ENCODE data around the gene CTNNA1. TPM values are rescaled to one million over a fixed set of nuclear protein-coding genes. Genes with fewer than 3 reads are reported as not detected.

Gene CTNNA1
- total RNA-seq, 2 donors from 2014 or later, result 13.7 to 20.9 TPM

GRCh38 chr5:138955013-138955660 is 201.9 kb downstream of the CTNNA1 start:
- Mint-ChIP-seq H3K4me1 (peaks cover 18% of the 10 kb centered on the region), H3K27ac (peak overlapping the region; percentile 41), H3K36me3 (ENCODE audit: low read depth) (peaks cover 2% of the 10 kb centered on the region), H3K4me3 (no peak overlapping the region), H3K27me3 (no peaks in the 10 kb centered on the region)
- ATAC-seq (no peak), DNase-seq (no peak)
- no peaks in the 10 kb centered on the region for H3K9me3 ChIP-seq (ENCODE audit: control insufficient read depth, low read length, poor library complexity, severe bottlenecking)

- Mint-ChIP-seq H3K4me3 (no peak overlapping the region), H3K27me3 (no peaks in the 10 kb centered on the region), H3K36me3 (ENCODE audit: low read depth) (peaks cover 2% of the 10 kb centered on the region), H3K4me1 (peaks cover 18% of the 10 kb centered on the region), H3K27ac (peak overlapping the region; percentile 41)
- DNase-seq, result no peak
- ATAC-seq, result no peak
- H3K9me3 ChIP-seq (ENCODE audit: control insufficient read depth, low read length, poor library complexity, severe bottlenecking), result no peaks in the 10 kb centered on the region
Observed at GRCh38 chr5:138955671-138956295, 202.6 kb downstream of the CTNNA1 start.

GRCh38 chr5:138956801-138957200 is 203.6 kb downstream of the CTNNA1 start:
- DNase-seq (no peak), ATAC-seq (no peak)
- no peak overlapping the region for H3K4me3 Mint-ChIP-seq
- no peaks in the 10 kb centered on the region for H3K36me3 Mint-ChIP-seq (ENCODE audit: low read depth)
- no peaks in the 10 kb centered on the region for H3K27me3 Mint-ChIP-seq
- no peak overlapping the region for H3K27ac Mint-ChIP-seq
- peaks cover 18% of the 10 kb centered on the region for H3K4me1 Mint-ChIP-seq
- H3K9me3 ChIP-seq (ENCODE audit: control insufficient read depth, low read length, poor library complexity, severe bottlenecking), result no peaks in the 10 kb centered on the region

GRCh38 chr5:138960145-138960692 is 207.0 kb downstream of the CTNNA1 start:
- DNase-seq (no peak), ATAC-seq (no peak)
- H3K27me3 Mint-ChIP-seq, result no peaks in the 10 kb centered on the region
- peaks cover 2% of the 10 kb centered on the region for H3K9me3 ChIP-seq (ENCODE audit: control insufficient read depth, low read length, poor library complexity, severe bottlenecking)
- H3K36me3 Mint-ChIP-seq (ENCODE audit: low read depth), result no peaks in the 10 kb centered on the region
- H3K4me3 Mint-ChIP-seq, result no peak overlapping the region
- peaks cover 5% of the 10 kb centered on the region for H3K4me1 Mint-ChIP-seq
- H3K27ac Mint-ChIP-seq, result no peak overlapping the region

- H3K9me3 ChIP-seq (ENCODE audit: control insufficient read depth, low read length, poor library complexity, severe bottlenecking), result peaks cover 2% of the 10 kb centered on the region
- ATAC-seq, result no peak
- H3K27me3 Mint-ChIP-seq, result no peaks in the 10 kb centered on the region
- no peaks in the 10 kb centered on the region for H3K36me3 Mint-ChIP-seq (ENCODE audit: low read depth)
- no peak overlapping the region for H3K4me3 Mint-ChIP-seq
- H3K4me1 Mint-ChIP-seq, result peaks cover 5% of the 10 kb centered on the region
- no peak for DNase-seq
- no peak overlapping the region for H3K27ac Mint-ChIP-seq
Observed at GRCh38 chr5:138961221-138961620, 208.0 kb downstream of the CTNNA1 start.

GRCh38 chr5:138961729-138962128 is 208.5 kb downstream of the CTNNA1 start:
- H3K9me3 ChIP-seq (ENCODE audit: control insufficient read depth, low read length, poor library complexity, severe bottlenecking), result peaks cover 2% of the 10 kb centered on the region
- Mint-ChIP-seq H3K4me3 (no peak overlapping the region), H3K4me1 (peaks cover 5% of the 10 kb centered on the region), H3K27ac (no peak overlapping the region), H3K36me3 (ENCODE audit: low read depth) (no peaks in the 10 kb centered on the region), H3K27me3 (no peaks in the 10 kb centered on the region)
- no peak for ATAC-seq
- DNase-seq, result no peak

- Mint-ChIP-seq H3K4me1 (peaks cover 5% of the 10 kb centered on the region), H3K36me3 (ENCODE audit: low read depth) (no peaks in the 10 kb centered on the region), H3K4me3 (no peak overlapping the region), H3K27ac (no peak overlapping the region), H3K27me3 (no peaks in the 10 kb centered on the region)
- no peak for DNase-seq
- ATAC-seq, result no peak
- H3K9me3 ChIP-seq (ENCODE audit: control insufficient read depth, low read length, poor library complexity, severe bottlenecking), result peaks cover 2% of the 10 kb centered on the region
Observed at GRCh38 chr5:138962614-138963370, 209.6 kb downstream of the CTNNA1 start.

- Mint-ChIP-seq H3K4me3 (no peak overlapping the region), H3K27ac (no peak overlapping the region), H3K4me1 (peaks cover 7% of the 10 kb centered on the region), H3K27me3 (no peaks in the 10 kb centered on the region), H3K36me3 (ENCODE audit: low read depth) (no peaks in the 10 kb centered on the region)
- ATAC-seq, result no peak
- no peak for DNase-seq
- H3K9me3 ChIP-seq (ENCODE audit: control insufficient read depth, low read length, poor library complexity, severe bottlenecking), result peaks cover 2% of the 10 kb centered on the region
Observed at GRCh38 chr5:138963763-138964371, 210.6 kb downstream of the CTNNA1 start.

GRCh38 chr5:138964647-138965201 is 211.5 kb downstream of the CTNNA1 start:
- no peaks in the 10 kb centered on the region for H3K36me3 Mint-ChIP-seq (ENCODE audit: low read depth)
- H3K4me3 Mint-ChIP-seq, result no peak overlapping the region
- H3K9me3 ChIP-seq (ENCODE audit: control insufficient read depth, low read length, poor library complexity, severe bottlenecking), result peaks cover 2% of the 10 kb centered on the region
- ATAC-seq, result no peak
- H3K4me1 Mint-ChIP-seq, result peaks cover 5% of the 10 kb centered on the region
- H3K27me3 Mint-ChIP-seq, result no peaks in the 10 kb centered on the region
- no peak overlapping the region for H3K27ac Mint-ChIP-seq
- DNase-seq, result no peak

GRCh38 chr5:138965626-138966025 is 212.4 kb downstream of the CTNNA1 start:
- no peak for DNase-seq

GRCh38 chr5:138966236-138966985 is 213.2 kb downstream of the CTNNA1 start:
- no peaks in the 10 kb centered on the region for H3K27me3 Mint-ChIP-seq
- no peaks in the 10 kb centered on the region for H3K36me3 Mint-ChIP-seq (ENCODE audit: low read depth)
- peaks cover 5% of the 10 kb centered on the region for H3K4me1 Mint-ChIP-seq

More at GRCh38 chr5:138965626-138966025, 212.4 kb downstream of the CTNNA1 start:
- H3K27ac Mint-ChIP-seq, result no peak overlapping the region
- H3K36me3 Mint-ChIP-seq (ENCODE audit: low read depth), result no peaks in the 10 kb centered on the region
- no peak overlapping the region for H3K4me3 Mint-ChIP-seq
- no peaks in the 10 kb centered on the region for H3K27me3 Mint-ChIP-seq
- no peak for ATAC-seq
- H3K9me3 ChIP-seq (ENCODE audit: control insufficient read depth, low read length, poor library complexity, severe bottlenecking), result peaks cover 2% of the 10 kb centered on the region
- H3K4me1 Mint-ChIP-seq, result peaks cover 5% of the 10 kb centered on the region

GRCh38 chr5:138967791-138968448 is 214.7 kb downstream of the CTNNA1 start:
- Mint-ChIP-seq H3K4me3 (no peak overlapping the region), H3K27me3 (no peaks in the 10 kb centered on the region), H3K4me1 (peaks cover 5% of the 10 kb centered on the region), H3K27ac (no peak overlapping the region), H3K36me3 (ENCODE audit: low read depth) (no peaks in the 10 kb centered on the region)
- ATAC-seq, result no peak
- DNase-seq, result no peak
- H3K9me3 ChIP-seq (ENCODE audit: control insufficient read depth, low read length, poor library complexity, severe bottlenecking), result peaks cover 2% of the 10 kb centered on the region

More at GRCh38 chr5:138966236-138966985, 213.2 kb downstream of the CTNNA1 start:
- Mint-ChIP-seq H3K27ac (no peak overlapping the region), H3K4me3 (no peak overlapping the region)
- H3K9me3 ChIP-seq (ENCODE audit: control insufficient read depth, low read length, poor library complexity, severe bottlenecking), result peaks cover 2% of the 10 kb centered on the region
- ATAC-seq (no peak), DNase-seq (no peak)

Data from T-helper 17 cell (primary cell).